PC-9 (cell line): ENCODE data around the gene LRRC53.

ENCODE experiments used
- CTCF ChIP-seq: fragments of 200-600 bp; sonication (generic); conservative IDR thresholded peaks from 2 replicates; pipeline ENCODE4 v1.6.1; 2017; ENCODE audit warnings: mixed run types, antibody characterized with exemption, mild to moderate bottlenecking, moderate library complexity
- EZH2 ChIP-seq: fragments of 200-600 bp; sonication (generic); IDR thresholded peaks from 2 replicates; pipeline ENCODE4 v1.8.0; 2017; ENCODE audit warnings: antibody characterized with exemption, low read depth

GRCh38 chr1:74431531-74431930 lies 80.9 kb downstream of the LRRC53 start:
- TF ChIP-seq EZH2 (no peak), CTCF (no peak)
